SK-N-SH treated with all-trans-retinoic acid at 6 μM for 48 hours (cell line): ENCODE results near the gene HEATR1.

Source experiments
- PATZ1 ChIP-seq: fragments of 250-450 bp; sonication (Bioruptor Pico); IDR thresholded peaks from 2 replicates; pipeline ENCODE4 v1.8.0; 2020; ENCODE audit warnings: mild to moderate bottlenecking, moderate library complexity, borderline replicate concordance
- TSHZ2 ChIP-seq: fragments of 250-450 bp; sonication (Bioruptor Pico); IDR thresholded peaks from 2 replicates; pipeline ENCODE4 v1.5.0; 2020; ENCODE audit warnings: mild to moderate bottlenecking, moderate library complexity

DNA sequence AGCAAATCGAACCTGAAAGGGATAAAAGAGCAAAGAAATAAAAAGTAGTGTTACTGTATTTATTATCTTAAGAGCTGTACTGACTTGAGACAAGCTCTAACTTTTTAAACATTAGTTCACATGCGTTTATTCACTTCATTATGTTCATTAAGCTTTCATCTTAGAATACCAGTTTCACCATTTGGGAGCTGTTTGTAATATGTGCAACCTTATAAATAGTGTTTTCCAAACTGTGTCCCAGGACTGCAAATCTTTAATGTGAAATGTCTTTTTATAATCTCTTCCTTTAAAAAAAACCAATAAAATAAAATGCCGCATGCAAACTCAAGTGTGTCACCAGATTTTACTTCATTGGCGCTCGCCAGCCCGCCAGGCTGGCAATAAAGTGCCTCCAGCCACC, 52.2 kb downstream of the HEATR1 start:
- TF ChIP-seq TSHZ2 (CRISPR knock-in tag) (no peak), PATZ1 (CRISPR knock-in tag) (no peak)
